GM10266 (cell line): ENCODE measurements around the gene SBNO2.

Experiments used
- DNase-seq: peaks from one replicate; pipeline ENCODE4 v3.0.0; 2012; ENCODE audit errors: extremely low spot score
- TF ChIP-seq, protein P1 (sequence below): IDR thresholded peaks from 2 replicates; pipeline ENCODE4 v1.5.1; 2012; ENCODE audit warnings: mild to moderate bottlenecking, low read depth; ENCODE audit not compliant: control insufficient read depth, insufficient read depth; ENCODE audit errors: missing control alignments

The SBNO2 gene

DNA sequence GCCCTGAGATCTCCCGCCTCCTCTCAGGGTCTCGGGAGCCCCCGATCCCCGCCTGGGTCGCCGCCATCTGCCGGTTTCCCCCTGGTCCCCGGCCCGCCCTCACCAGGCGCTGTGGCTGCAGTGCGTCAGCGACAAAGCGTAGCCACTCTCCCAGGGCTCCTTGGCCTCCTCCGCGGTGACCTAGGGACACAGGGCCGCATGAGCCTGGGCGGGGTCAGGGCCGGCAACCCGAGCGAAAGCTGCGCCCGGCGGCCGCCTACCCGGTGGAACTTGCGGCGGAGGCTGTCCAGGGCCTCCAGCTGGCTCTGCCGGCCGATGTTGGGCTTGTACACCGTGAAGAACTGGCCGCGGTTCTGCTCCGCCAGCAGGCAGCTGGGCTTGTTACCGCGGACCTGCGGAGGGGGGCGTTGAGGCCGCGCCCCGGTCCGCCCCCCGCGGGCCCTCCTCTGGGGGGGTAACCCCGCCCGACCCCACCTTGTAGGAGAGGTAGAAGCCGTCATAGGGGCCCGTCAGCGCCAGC, 65.0 kb downstream of the SBNO2 start:
- TF ChIP-seq, protein P1, sequence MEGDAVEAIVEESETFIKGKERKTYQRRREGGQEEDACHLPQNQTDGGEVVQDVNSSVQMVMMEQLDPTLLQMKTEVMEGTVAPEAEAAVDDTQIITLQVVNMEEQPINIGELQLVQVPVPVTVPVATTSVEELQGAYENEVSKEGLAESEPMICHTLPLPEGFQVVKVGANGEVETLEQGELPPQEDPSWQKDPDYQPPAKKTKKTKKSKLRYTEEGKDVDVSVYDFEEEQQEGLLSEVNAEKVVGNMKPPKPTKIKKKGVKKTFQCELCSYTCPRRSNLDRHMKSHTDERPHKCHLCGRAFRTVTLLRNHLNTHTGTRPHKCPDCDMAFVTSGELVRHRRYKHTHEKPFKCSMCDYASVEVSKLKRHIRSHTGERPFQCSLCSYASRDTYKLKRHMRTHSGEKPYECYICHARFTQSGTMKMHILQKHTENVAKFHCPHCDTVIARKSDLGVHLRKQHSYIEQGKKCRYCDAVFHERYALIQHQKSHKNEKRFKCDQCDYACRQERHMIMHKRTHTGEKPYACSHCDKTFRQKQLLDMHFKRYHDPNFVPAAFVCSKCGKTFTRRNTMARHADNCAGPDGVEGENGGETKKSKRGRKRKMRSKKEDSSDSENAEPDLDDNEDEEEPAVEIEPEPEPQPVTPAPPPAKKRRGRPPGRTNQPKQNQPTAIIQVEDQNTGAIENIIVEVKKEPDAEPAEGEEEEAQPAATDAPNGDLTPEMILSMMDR = no peak
- no peak for DNase-seq

DNA sequence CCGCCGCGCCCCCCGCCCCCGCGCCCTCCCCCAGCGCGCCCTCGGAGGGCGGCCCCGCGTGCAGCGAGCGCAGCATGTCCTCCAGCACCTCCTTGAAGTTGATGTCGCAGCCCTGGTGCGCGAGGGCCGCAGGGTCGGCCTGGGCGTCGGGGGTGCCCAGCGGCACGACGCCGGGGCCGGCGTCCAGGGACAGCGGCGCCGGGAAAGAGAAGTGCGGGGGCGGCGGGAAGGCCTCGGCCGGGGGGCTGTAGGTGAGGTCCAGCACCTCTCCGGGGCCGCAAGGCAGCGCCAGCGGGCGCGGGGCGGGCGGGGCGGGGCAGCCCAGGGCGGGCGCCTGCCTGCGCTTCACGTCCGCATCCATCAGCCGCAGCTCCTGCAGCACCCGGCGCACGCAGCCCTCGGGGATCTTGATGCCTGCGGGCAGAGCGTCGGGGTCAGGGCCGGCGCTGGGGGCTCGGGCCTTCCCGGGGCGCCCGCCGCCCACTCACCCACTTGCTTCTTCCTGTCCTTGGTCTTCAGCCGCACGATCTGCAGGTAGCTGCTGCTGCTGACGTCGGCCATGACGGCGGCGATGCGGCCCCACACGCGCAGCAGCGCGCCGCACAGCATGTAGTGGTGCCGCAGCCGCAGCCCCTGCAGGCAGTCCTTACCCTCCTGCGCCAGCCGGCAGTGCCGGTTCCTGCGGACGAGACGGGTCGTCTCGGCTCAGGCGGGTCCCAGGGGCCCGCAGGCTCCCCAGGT, 65.6 kb downstream of the SBNO2 start:
- DNase-seq = no peak
- TF ChIP-seq, protein P1 = no peak

DNA sequence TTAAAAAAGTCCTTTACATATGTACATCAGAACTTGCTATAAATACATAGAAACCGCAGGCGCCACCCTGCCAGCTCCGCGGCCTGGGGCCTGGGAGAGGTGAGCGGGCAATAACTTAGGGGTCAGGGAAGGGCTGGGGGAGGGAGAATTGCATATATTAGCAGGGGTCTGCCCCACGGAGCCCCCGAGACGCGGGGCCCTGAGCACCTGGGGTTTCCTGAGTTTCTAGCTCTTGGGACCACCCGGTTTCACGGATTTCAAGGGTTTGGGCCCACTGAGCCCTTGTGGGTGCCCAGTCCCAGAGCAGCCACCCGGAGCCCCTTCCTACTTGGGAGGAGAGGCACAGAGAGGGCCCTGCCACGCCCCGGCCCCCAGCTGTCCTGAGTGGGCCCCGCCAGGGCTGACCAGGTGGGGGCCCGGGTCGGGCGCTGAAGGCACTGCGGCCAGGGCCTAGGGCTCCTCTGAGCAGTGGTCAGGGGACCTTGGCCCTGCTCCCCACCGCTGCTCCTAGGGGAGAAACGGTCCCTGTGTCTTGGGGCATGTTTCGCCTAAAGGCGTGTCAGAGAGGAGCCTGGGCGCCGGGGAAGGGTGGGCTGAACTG, 66.3 kb downstream of the SBNO2 start:
- TF ChIP-seq, protein P1 = no peak
- DNase-seq = no peak

DNA sequence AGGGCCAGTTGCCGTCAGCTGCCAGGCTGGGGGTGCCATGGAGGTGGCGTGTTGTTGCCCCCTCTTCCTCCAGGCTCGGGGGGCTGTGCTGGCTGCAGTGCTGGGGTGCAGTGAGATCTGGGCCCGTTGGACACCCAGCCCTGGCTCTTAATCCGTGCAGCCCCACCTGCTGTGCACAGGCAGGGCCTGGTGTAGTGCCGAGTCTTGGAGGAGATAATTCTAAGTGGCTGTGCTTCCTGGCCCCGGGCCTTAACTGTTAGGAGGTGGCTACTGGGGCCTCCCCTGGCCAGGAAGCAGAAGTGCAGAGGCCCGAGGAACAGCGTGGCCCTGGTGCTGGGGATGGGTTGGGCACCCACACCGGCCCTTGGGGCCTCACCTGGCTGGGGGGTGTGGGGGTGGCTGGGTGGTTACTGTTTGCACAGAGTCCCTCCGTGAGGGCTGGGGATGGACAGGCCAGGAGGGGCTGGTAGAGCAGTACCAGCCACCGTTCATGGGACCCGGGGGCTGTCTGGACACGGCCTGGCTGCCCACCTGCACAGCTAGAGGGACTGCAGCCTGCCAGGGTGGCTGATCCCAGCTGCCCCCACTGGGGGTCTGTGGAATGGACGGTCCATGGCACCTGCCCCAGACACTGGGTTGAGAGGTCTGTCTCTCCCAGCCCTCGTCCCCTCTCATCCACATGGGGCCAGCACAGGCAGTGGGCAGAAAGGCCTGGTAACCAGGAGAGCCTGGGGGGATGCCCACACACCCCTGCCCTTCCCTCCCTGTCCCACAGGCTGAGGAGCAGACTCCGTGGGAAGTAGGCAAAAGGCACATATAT, 67.0 kb downstream of the SBNO2 start:
- TF ChIP-seq, protein P1 = peak; percentile 34
- DNase-seq = no peak

DNA sequence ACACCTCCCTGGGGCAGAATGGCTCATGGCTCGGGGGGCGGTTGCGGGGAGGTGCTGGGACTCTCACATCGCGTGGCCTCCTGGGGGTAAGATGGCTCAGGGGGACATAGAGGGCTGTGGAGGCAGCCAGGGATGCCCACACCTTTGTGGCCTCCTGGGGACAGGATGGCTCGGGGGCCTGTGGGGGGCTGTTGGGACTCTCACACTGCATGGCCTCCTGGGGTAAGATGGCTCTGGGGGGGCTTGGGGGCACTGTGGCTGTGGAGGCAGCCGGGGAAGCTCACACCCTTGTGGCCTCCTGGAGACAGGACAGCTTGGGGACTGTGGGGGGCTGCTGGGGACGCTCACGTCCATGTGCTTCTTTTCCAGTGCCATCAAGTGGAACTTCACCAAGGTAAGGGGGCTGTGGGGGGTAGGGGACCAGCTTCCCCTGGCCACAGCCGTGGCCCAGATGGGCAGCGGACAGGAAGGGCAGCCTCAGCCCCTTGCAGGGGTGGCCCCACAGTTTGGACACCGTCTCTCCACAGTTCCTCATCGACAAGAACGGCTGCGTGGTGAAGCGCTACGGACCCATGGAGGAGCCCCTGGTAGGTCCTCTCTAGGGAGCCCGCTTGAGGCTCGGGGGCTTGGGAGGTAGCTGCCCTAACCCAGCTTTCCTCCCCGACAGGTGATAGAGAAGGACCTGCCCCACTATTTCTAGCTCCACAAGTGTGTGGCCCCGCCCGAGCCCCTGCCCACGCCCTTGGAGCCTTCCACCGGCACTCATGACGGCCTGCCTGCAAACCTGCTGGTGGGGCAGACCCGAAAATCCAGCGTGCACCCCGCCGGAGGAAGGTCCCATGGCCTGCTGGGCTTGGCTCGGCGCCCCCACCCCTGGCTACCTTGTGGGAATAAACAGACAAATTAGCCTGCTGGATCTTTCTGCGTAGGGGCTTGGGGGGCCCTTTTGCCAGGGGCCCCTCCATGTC, 67.9 kb downstream of the SBNO2 start:
- TF ChIP-seq, protein P1 = no peak
- DNase-seq = no peak

DNA sequence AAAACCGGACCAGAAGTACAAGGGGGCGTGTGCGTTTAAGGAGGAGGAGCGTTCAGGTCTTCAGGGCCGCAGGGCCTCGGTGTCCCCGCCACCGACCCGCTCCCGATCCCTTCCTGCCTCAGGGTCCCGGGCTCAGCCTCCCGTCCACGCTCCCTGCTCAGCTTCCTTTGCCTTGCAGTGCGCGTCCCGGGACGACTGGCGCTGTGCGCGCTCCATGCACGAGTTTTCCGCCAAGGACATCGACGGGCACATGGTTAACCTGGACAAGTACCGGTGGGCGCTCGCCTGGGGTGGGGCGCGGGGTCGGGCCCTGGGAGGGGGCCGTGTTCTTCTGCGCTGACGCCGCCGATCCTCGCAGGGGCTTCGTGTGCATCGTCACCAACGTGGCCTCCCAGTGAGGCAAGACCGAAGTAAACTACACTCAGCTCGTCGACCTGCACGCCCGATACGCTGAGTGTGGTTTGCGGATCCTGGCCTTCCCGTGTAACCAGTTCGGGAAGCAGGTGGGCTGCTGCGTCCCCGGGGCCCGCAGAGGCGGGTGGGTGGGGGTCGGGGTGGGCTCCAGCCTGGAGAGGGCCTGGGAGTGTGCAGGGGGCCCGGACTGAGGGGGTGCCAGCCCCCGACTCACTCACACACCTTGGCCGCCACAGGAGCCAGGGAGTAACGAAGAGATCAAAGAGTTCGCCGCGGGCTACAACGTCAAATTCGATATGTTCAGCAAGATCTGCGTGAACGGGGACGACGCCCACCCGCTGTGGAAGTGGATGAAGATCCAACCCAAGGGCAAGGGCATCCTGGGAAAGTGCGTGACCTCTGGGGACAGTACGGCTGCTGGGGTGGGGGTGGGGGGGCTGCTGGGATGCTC, 68.8 kb downstream of the SBNO2 start:
- no peak for DNase-seq
- TF ChIP-seq, protein P1 = no peak
